Erythroblast (primary cell): ENCODE measurements around the gene TNIP1.

ENCODE experiments used
- GATA1 ChIP-seq: IDR thresholded peaks from 2 replicates; pipeline ENCODE4 v1.6.1; 2011; ENCODE audit warnings: low read depth, mild to moderate bottlenecking, control low read depth, low read length, moderate library complexity
- POLR2A ChIP-seq: IDR thresholded peaks from 2 replicates; pipeline ENCODE4 v1.6.1; 2011; ENCODE audit warnings: mild to moderate bottlenecking, low read length

DNA sequence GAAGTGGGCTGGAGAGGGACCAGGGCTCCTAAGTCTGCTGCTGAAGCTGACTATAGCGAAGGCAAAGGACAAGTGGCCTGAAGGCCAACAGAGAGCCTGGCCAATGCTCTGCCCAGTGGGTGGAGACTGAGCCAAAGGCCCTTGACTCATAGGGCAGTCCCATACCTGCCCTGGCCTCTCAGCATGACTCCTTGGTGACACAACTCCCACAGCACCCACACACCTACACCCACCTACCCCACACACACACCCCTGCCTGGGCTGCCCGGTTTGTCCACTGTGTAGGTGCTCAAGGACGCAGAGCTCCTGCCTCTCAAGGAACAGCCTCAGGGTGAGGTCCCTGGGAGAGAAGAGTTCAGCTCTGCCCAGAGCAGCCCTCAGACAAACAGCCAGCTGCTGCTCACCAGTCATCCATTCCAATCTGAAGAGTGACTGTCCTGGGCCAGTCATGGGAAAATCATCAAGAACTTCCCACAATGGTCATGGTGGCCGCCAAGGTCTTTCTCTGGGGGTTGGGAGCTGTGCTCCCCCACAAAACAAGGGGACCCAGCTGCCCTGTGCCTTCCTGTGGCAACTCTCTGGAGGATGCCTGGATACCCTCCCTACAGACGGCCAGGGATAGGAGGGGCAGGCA, 5.0 kb downstream of the TNIP1 start:
- no peak for TF ChIP-seq POLR2A
- TF ChIP-seq GATA1, result no peak
